ENCODE data around the gene GALNT2.

GALNT2 gene

GRCh38 chr1:230072296-230072695, 5.3 kb downstream of the GALNT2 start:
- no peak for DNase-seq (ENCODE audit: low spot score)

GRCh38 chr1:230072866-230073265, 5.8 kb downstream of the GALNT2 start:
- no peak for DNase-seq (ENCODE audit: low spot score)

- DNase-seq (ENCODE audit: low spot score): peak; percentile 45
Measured at GRCh38 chr1:230073371-230074035, 6.5 kb downstream of the GALNT2 start.

- no peak for DNase-seq (ENCODE audit: low spot score)
Measured at GRCh38 chr1:230074270-230074669, 7.2 kb downstream of the GALNT2 start.

GRCh38 chr1:230074762-230075161, 7.7 kb downstream of the GALNT2 start:
- no peak for DNase-seq (ENCODE audit: low spot score)

- no peak for DNase-seq (ENCODE audit: low spot score)
Measured at GRCh38 chr1:230076121-230076520, 9.1 kb downstream of the GALNT2 start.

- DNase-seq (ENCODE audit: low spot score): no peak
Measured at GRCh38 chr1:230077011-230077410, 10.0 kb downstream of the GALNT2 start.

- DNase-seq (ENCODE audit: low spot score): no peak
Measured at GRCh38 chr1:230077436-230078213, 10.6 kb downstream of the GALNT2 start.

- no peak for DNase-seq (ENCODE audit: low spot score)
Measured at GRCh38 chr1:230079199-230080024, 12.4 kb downstream of the GALNT2 start.

GRCh38 chr1:230080822-230081221, 13.8 kb downstream of the GALNT2 start:
- peak; percentile 79 for DNase-seq (ENCODE audit: low spot score)

GRCh38 chr1:230081751-230082150, 14.7 kb downstream of the GALNT2 start:
- DNase-seq (ENCODE audit: low spot score): no peak

GRCh38 chr1:230082211-230082610, 15.2 kb downstream of the GALNT2 start:
- DNase-seq (ENCODE audit: low spot score): no peak

- DNase-seq (ENCODE audit: low spot score): no peak
Measured at GRCh38 chr1:230083053-230083452, 16.0 kb downstream of the GALNT2 start.

GRCh38 chr1:230083746-230084407, 16.8 kb downstream of the GALNT2 start:
- DNase-seq (ENCODE audit: low spot score): no peak

GRCh38 chr1:230084408-230085177, 17.6 kb downstream of the GALNT2 start:
- no peak for DNase-seq (ENCODE audit: low spot score)

- DNase-seq (ENCODE audit: low spot score): no peak
Measured at GRCh38 chr1:230085178-230085515, 18.1 kb downstream of the GALNT2 start.

- DNase-seq (ENCODE audit: low spot score): no peak
Measured at GRCh38 chr1:230086151-230086550, 19.1 kb downstream of the GALNT2 start.

GRCh38 chr1:230087028-230087716, 20.1 kb downstream of the GALNT2 start:
- DNase-seq (ENCODE audit: low spot score): no peak

- no peak for DNase-seq (ENCODE audit: low spot score)
Measured at GRCh38 chr1:230087717-230088105, 20.7 kb downstream of the GALNT2 start.

GRCh38 chr1:230090194-230090711, 23.2 kb downstream of the GALNT2 start:
- no peak for DNase-seq (ENCODE audit: low spot score)

Data from putamen (tissue), 1 donor.